Esophagus squamous epithelium (tissue), 4 donors: ENCODE results near the gene ADAM23.

Experiments used
- POLR2A ChIP-seq, 4 donors: fragments of 450-650 bp; IDR thresholded peaks; one replicate each; pipeline ENCODE4 v1.6.1; 2017; ENCODE audit warnings: antibody characterized with exemption in 4 of 4, mild to moderate bottlenecking in 4 of 4, moderate library complexity in 3 of 4
- TF ChIP-seq, protein P1 (sequence below), 6 experiments: fragments of 450-650 bp in 4 of 6; fragments of 200-600 bp in 2 of 6; sonication (generic) in 2 of 6; IDR thresholded peaks; one replicate each; pipeline ENCODE4 v1.5.1; 2016 to 2019; ENCODE audit warnings: antibody characterized with exemption in 6 of 6, mild to moderate bottlenecking in 4 of 6, moderate library complexity in 4 of 6

DNA sequence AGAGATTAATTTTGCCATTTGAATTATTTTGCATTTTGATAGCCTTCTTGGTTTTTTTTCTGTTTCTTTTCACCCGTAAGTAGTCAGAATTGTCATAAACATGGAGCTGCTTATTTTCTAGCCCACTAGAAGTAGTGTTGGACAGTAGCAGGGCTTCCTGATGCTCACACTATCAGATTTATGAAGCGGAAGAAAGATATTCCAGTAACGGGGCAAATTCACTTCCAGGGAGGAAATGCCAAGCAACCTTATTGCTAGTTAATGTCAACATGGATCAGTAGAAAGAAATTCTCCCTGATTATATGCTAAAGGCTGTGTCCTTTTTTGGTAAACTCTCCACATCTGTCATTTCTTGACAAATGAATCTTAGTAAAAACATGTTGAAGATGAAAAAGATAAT lies 19.2 kb upstream of the ADAM23 start:
- TF ChIP-seq, protein P1, sequence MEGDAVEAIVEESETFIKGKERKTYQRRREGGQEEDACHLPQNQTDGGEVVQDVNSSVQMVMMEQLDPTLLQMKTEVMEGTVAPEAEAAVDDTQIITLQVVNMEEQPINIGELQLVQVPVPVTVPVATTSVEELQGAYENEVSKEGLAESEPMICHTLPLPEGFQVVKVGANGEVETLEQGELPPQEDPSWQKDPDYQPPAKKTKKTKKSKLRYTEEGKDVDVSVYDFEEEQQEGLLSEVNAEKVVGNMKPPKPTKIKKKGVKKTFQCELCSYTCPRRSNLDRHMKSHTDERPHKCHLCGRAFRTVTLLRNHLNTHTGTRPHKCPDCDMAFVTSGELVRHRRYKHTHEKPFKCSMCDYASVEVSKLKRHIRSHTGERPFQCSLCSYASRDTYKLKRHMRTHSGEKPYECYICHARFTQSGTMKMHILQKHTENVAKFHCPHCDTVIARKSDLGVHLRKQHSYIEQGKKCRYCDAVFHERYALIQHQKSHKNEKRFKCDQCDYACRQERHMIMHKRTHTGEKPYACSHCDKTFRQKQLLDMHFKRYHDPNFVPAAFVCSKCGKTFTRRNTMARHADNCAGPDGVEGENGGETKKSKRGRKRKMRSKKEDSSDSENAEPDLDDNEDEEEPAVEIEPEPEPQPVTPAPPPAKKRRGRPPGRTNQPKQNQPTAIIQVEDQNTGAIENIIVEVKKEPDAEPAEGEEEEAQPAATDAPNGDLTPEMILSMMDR (IDR thresholded peaks at IDR 0.05), result no peak
- no peak for TF ChIP-seq POLR2A (IDR thresholded peaks at IDR 0.05)
